Measurements from ENCODE around the gene SHROOM1. TPM values are rescaled to one million over a fixed set of nuclear protein-coding genes. Genes with fewer than 3 reads are reported as not detected.

The SHROOM1 gene
- total RNA-seq, 2 experiments from 2014 or later, result 0.21 to 0.64 TPM

- DNase-seq, result no peak
- H3K27ac Mint-ChIP-seq, result no peak overlapping the region
- intact Hi-C loops (cut with micrococcal nuclease), result no loop called here
- no peaks in the 10 kb centered on the region for H3K36me3 Mint-ChIP-seq (ENCODE audit: low read depth)
- peaks cover 7% of the 10 kb centered on the region for H3K27me3 Mint-ChIP-seq (ENCODE audit: low read depth)
- no peak overlapping the region for H3K4me3 Mint-ChIP-seq
- no peaks in the 10 kb centered on the region for H3K4me1 Mint-ChIP-seq (ENCODE audit: low read depth)
- CTCF ChIA-PET, result interaction anchor here (0.7 kb wide), 1 partner anchor 27 kb away, joined by 4 read pairs; no protein-coding TSS in a partner anchor
- no peaks in the 10 kb centered on the region for H3K9me3 Mint-ChIP-seq
Observed at GRCh38 chr5:132791026-132791425, 39.4 kb downstream of the SHROOM1 start.

- H3K27me3 Mint-ChIP-seq (ENCODE audit: low read depth), result peaks cover 7% of the 10 kb centered on the region
- no peak for DNase-seq
- no peaks in the 10 kb centered on the region for H3K9me3 Mint-ChIP-seq
- intact Hi-C loops (cut with micrococcal nuclease), result no loop called here
- no peaks in the 10 kb centered on the region for H3K36me3 Mint-ChIP-seq (ENCODE audit: low read depth)
- H3K4me3 Mint-ChIP-seq, result no peak overlapping the region
- no peak overlapping the region for H3K27ac Mint-ChIP-seq
- CTCF ChIA-PET, result interaction anchor here (0.7 kb wide), 1 partner anchor 28 kb away, joined by 4 read pairs; no protein-coding TSS in a partner anchor
- H3K4me1 Mint-ChIP-seq (ENCODE audit: low read depth), result no peaks in the 10 kb centered on the region
Observed at GRCh38 chr5:132790201-132790865, 40.1 kb downstream of the SHROOM1 start.

GRCh38 chr5:132788990-132789886 is 41.2 kb downstream of the SHROOM1 start:
- H3K4me1 Mint-ChIP-seq (ENCODE audit: low read depth), result no peaks in the 10 kb centered on the region
- CTCF ChIA-PET, result interaction anchor here (0.7 kb wide), 1 partner anchor 36 kb away, joined by 3 read pairs; no protein-coding TSS in a partner anchor

GRCh38 chr5:132788508-132788907 is 41.9 kb downstream of the SHROOM1 start:
- Mint-ChIP-seq H3K4me3 (no peak overlapping the region), H3K27me3 (ENCODE audit: low read depth) (peaks cover 10% of the 10 kb centered on the region), H3K36me3 (ENCODE audit: low read depth) (no peaks in the 10 kb centered on the region), H3K27ac (no peak overlapping the region), H3K9me3 (no peaks in the 10 kb centered on the region), H3K4me1 (ENCODE audit: low read depth) (no peaks in the 10 kb centered on the region)
- intact Hi-C loops (cut with micrococcal nuclease), result no loop called here
- CTCF ChIA-PET, result interaction anchor here (0.6 kb wide), 1 partner anchor 1093 kb away, joined by 4 read pairs; no protein-coding TSS in a partner anchor
- no peak for DNase-seq

More at GRCh38 chr5:132788990-132789886, 41.2 kb downstream of the SHROOM1 start:
- no peak for DNase-seq
- intact Hi-C loops (cut with micrococcal nuclease), result no loop called here
- Mint-ChIP-seq H3K36me3 (ENCODE audit: low read depth) (no peaks in the 10 kb centered on the region), H3K27ac (no peak overlapping the region), H3K9me3 (no peaks in the 10 kb centered on the region), H3K4me3 (no peak overlapping the region), H3K27me3 (ENCODE audit: low read depth) (peaks cover 10% of the 10 kb centered on the region)

GRCh38 chr5:132787076-132787475 is 43.4 kb downstream of the SHROOM1 start:
- CTCF ChIA-PET, result no interaction called here

GRCh38 chr5:132785864-132786263 is 44.6 kb downstream of the SHROOM1 start:
- H3K9me3 Mint-ChIP-seq, result no peaks in the 10 kb centered on the region
- intact Hi-C loops (cut with micrococcal nuclease), result no loop called here
- CTCF ChIA-PET, result no interaction called here
- peaks cover 13% of the 10 kb centered on the region for H3K27me3 Mint-ChIP-seq (ENCODE audit: low read depth)
- H3K36me3 Mint-ChIP-seq (ENCODE audit: low read depth), result no peaks in the 10 kb centered on the region
- DNase-seq, result no peak
- H3K4me3 Mint-ChIP-seq, result no peak overlapping the region
- H3K4me1 Mint-ChIP-seq (ENCODE audit: low read depth), result peaks cover 2% of the 10 kb centered on the region
- H3K27ac Mint-ChIP-seq, result no peak overlapping the region

More at GRCh38 chr5:132787076-132787475, 43.4 kb downstream of the SHROOM1 start:
- no peak for DNase-seq
- H3K27me3 Mint-ChIP-seq (ENCODE audit: low read depth), result peaks cover 9% of the 10 kb centered on the region
- no peaks in the 10 kb centered on the region for H3K36me3 Mint-ChIP-seq (ENCODE audit: low read depth)
- H3K9me3 Mint-ChIP-seq, result no peaks in the 10 kb centered on the region
- no peak overlapping the region for H3K27ac Mint-ChIP-seq
- no peak overlapping the region for H3K4me3 Mint-ChIP-seq
- H3K4me1 Mint-ChIP-seq (ENCODE audit: low read depth), result no peaks in the 10 kb centered on the region
- intact Hi-C loops (cut with micrococcal nuclease), result no loop called here

GRCh38 chr5:132785365-132785764 is 45.1 kb downstream of the SHROOM1 start:
- Mint-ChIP-seq H3K9me3 (no peaks in the 10 kb centered on the region), H3K36me3 (ENCODE audit: low read depth) (no peaks in the 10 kb centered on the region), H3K4me1 (ENCODE audit: low read depth) (peaks cover 3% of the 10 kb centered on the region), H3K4me3 (no peak overlapping the region), H3K27me3 (ENCODE audit: low read depth) (peaks cover 14% of the 10 kb centered on the region), H3K27ac (no peak overlapping the region)
- no peak for DNase-seq
- CTCF ChIA-PET, result no interaction called here
- intact Hi-C loops (cut with micrococcal nuclease), result no loop called here

- intact Hi-C loops (cut with micrococcal nuclease), result no loop called here
- Mint-ChIP-seq H3K4me3 (no peak overlapping the region), H3K27me3 (ENCODE audit: low read depth) (peaks cover 30% of the 10 kb centered on the region), H3K9me3 (no peaks in the 10 kb centered on the region), H3K36me3 (ENCODE audit: low read depth) (no peaks in the 10 kb centered on the region), H3K4me1 (ENCODE audit: low read depth) (peaks cover 6% of the 10 kb centered on the region), H3K27ac (no peak overlapping the region)
- CTCF ChIA-PET, result interaction anchor here (0.5 to 0.9 kb wide), 3 partner anchors 12 to 47 kb away, joined by 3 read pairs; no protein-coding TSS in a partner anchor
- no peak for DNase-seq
Observed at GRCh38 chr5:132782101-132782500, 48.3 kb downstream of the SHROOM1 start.

GRCh38 chr5:132781029-132781428 is 49.4 kb downstream of the SHROOM1 start:
- Mint-ChIP-seq H3K27ac (no peak overlapping the region), H3K4me1 (ENCODE audit: low read depth) (peaks cover 9% of the 10 kb centered on the region), H3K36me3 (ENCODE audit: low read depth) (no peaks in the 10 kb centered on the region), H3K4me3 (no peak overlapping the region), H3K9me3 (no peaks in the 10 kb centered on the region), H3K27me3 (ENCODE audit: low read depth) (peaks cover 31% of the 10 kb centered on the region)
- CTCF ChIA-PET, result no interaction called here
- DNase-seq, result no peak
- intact Hi-C loops (cut with micrococcal nuclease), result no loop called here

- no peak overlapping the region for H3K27ac Mint-ChIP-seq
- DNase-seq, result no peak
- H3K4me3 Mint-ChIP-seq, result no peak overlapping the region
- H3K9me3 Mint-ChIP-seq, result no peaks in the 10 kb centered on the region
- intact Hi-C loops (cut with micrococcal nuclease), result no loop called here
- H3K4me1 Mint-ChIP-seq (ENCODE audit: low read depth), result peaks cover 10% of the 10 kb centered on the region
- CTCF ChIA-PET, result no interaction called here
- H3K36me3 Mint-ChIP-seq (ENCODE audit: low read depth), result no peaks in the 10 kb centered on the region
- peaks cover 32% of the 10 kb centered on the region for H3K27me3 Mint-ChIP-seq (ENCODE audit: low read depth)
Observed at GRCh38 chr5:132780577-132780976, 49.9 kb downstream of the SHROOM1 start.

GRCh38 chr5:132779961-132780360 is 50.5 kb downstream of the SHROOM1 start:
- peaks cover 29% of the 10 kb centered on the region for H3K27me3 Mint-ChIP-seq (ENCODE audit: low read depth)
- H3K36me3 Mint-ChIP-seq (ENCODE audit: low read depth), result no peaks in the 10 kb centered on the region
- no peak for DNase-seq
- H3K9me3 Mint-ChIP-seq, result no peaks in the 10 kb centered on the region
- H3K27ac Mint-ChIP-seq, result no peak overlapping the region
- intact Hi-C loops (cut with micrococcal nuclease), result no loop called here
- no peak overlapping the region for H3K4me3 Mint-ChIP-seq
- peaks cover 10% of the 10 kb centered on the region for H3K4me1 Mint-ChIP-seq (ENCODE audit: low read depth)
- CTCF ChIA-PET, result interaction anchor here (1.4 kb wide), 1 partner anchor 274 kb away, joined by 3 read pairs; no protein-coding TSS in a partner anchor

GRCh38 chr5:132778856-132779255 is 51.6 kb downstream of the SHROOM1 start:
- Mint-ChIP-seq H3K36me3 (ENCODE audit: low read depth) (no peaks in the 10 kb centered on the region), H3K4me1 (ENCODE audit: low read depth) (peaks cover 10% of the 10 kb centered on the region), H3K9me3 (no peaks in the 10 kb centered on the region), H3K27me3 (ENCODE audit: low read depth) (peaks cover 29% of the 10 kb centered on the region), H3K27ac (no peak overlapping the region), H3K4me3 (no peak overlapping the region)
- CTCF ChIA-PET, result interaction anchor here (1.1 to 1.4 kb wide), 2 partner anchors 32 to 273 kb away, joined by 3 read pairs; partner anchors contain the start of gene CCNI2
- DNase-seq, result no peak
- intact Hi-C loops (cut with micrococcal nuclease), result no loop called here

All from activated naive CD4-positive, alpha-beta T cell treated with anti-CD3 and anti-CD28 coated beads for 36 hours (primary cell).